HG02763 (cell line): ENCODE data around the gene SMAD7.
"Not testable (repeated sequence)": the region's sequence is repeated elsewhere in the genome, so short reads cannot be mapped to it uniquely, and the experiment has no call there.

Source experiments
- ATAC-seq: cut with Tn5 transposase; IDR thresholded peaks from one replicate; pipeline ENCODE4 v1.9.1; 2021; ENCODE audit warnings: mild to moderate bottlenecking, moderate library complexity; ENCODE audit not compliant: unreplicated experiment

Gene SMAD7

GRCh38 chr18:48885924-48886400 is 64.8 kb downstream of the SMAD7 start:
- ATAC-seq = no peak

DNA sequence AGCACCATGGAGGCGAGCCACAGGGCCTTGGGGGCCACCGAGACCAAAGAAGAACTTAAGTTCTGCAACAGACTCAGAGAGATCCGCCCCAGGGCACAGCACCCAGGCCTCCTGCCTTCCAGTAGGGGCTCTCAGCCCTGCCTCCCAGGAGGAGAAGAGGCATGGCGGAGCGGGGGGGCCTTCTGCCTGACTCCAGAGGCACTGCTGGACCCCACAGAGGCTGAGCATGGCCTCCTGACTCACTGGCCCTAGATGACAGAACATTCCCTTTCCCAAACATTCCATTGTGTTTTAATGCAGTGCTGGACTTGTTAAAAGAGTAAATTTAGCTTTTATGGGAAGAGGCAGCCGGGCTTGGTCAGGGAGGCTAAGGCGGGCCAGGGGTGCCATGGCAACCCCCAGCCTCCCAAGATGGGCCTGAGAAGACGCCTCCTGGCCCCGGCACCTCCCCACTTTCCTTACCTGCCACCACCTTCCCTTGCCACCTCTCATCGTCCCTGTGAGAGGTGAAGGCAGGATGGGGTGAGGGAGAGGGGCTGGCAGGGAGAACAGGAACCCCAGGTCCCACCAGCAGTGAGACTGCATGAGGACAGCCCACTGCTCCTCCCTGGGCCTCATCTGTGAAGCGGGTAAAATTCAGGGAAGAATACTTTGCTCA is 65.4 kb downstream of the SMAD7 start:
- ATAC-seq = no peak

GRCh38 chr18:48884771-48885170 is 66.0 kb downstream of the SMAD7 start:
- ATAC-seq = no peak

GRCh38 chr18:48884306-48884705 is 66.5 kb downstream of the SMAD7 start:
- no peak for ATAC-seq

DNA sequence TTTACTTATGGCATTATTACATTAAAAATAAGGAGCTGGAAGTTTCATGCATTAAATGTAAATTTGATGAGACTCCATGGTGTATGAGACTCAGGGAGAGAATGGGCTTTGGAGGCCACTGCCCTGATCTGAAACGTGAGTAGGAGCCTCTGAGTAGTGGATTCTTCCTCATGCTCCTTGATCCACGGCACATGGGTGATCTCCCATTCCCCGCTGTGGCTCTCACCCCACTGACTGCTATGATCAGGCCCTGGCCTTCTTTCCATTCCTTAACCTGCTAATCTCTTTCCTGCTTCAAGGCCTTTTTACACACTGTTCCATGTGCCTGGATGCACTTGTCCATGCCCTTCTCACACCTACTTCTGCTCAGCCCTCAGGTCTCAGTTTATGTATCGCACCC is 68.4 kb downstream of the SMAD7 start:
- ATAC-seq = no peak

DNA sequence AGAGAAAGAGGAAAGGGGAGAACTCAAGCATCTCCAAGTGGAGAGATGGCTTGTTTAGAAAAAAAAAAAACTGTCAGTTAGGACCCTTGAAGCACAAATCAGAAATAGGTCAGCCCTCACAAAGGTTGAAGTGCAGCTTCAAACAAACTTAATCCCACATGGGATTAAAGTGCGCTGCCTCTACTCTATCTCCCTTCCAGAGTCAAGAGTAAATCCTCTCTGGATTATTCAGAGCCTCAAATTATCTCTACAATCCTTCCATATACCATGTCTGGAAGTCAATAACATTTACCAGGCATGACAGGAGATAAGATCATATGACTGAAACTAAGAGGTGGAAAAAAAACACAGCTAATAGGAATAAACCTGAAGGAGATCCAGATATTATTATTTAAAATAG is 69.8 kb downstream of the SMAD7 start:
- no peak for ATAC-seq

DNA sequence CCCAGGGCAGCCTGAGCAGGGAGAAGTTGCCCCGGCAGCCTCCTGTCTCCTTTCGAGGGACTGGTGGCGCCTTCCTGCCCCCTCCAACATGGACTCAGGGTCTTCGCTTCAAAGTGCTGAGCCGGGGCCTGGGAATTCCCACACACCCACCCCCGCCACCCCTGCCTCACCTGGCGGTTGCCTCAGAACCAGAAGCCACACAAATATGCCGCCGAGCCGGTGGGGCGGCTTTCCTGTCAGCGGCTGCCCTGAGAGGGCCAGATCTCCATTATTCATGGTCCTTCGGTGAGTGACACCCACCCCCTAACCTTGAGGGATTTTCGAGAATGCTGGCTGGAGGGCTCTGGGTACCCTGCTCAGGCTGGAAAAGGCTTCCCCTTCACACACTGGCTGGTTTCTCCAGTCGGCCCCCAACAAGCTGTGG is 71.7 kb downstream of the SMAD7 start:
- no peak for ATAC-seq

DNA sequence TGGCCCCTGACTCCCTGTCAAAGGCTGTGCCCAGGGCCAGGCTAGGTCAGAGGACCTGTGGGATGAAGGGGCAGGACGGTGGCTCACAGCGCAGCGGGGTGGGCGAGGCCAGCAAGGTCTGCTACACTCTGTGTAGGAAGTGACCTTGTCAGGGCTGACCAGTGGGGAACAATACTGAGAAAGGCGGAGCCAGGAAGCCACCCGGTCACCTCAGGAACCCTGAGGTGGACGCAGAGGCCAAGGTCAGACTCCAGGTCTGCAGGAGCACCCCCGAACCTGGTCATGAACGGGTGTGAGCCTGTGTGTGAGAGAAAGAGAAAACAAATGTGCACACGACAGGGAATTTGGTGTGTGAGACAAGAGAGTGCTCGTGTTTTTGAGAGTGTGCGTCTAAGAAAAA is 72.3 kb downstream of the SMAD7 start:
- no peak for ATAC-seq

- no peak for ATAC-seq
Measured at GRCh38 chr18:48877941-48878340, 72.8 kb downstream of the SMAD7 start.

DNA sequence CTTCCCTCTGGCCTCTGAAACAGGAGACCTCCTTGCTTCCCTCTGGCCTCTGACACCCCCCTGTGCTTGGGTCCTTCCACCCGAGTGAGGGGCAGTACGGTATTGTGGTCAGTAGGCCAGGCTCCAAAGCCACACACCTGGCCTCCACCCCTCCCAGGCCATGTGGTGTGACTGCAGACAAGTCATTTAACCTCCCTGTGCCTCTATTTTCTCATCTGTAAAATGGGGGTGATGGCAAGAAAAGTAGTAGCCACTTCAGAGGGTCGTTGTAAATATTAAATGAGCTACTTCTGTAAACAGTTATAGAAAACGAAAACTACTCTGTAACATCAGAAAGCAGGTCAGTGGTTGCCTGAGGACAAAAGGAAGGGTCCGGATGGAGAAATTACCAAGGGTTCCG is 74.2 kb downstream of the SMAD7 start:
- ATAC-seq = no peak

DNA sequence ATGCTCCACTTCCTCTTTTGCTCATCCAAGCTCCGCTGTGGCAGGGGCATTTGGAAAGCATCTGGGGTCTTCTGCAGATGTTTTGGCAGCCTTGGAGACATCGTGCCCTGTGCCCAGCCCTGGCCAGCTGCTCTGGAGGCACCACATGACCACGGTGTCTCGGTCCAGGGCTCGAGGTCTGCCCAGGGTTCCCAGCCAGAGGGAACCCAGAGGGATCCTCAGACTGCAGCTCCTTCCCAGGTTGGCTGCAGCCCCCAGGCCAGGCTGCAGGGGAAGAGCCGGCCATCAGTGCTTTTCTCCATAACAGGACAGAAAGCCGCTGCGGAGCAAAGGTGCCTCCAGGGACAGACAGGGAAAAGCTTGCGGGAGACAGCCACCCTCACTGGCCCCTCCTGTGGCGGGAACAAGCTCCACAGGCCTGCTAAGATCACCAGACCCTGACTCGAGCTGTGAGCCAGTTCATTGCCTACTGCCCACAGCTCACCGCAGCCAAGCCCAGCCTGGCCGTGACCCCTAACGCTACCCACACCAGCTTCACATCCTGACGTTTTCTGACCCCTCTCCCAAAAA is 74.7 kb downstream of the SMAD7 start:
- no peak for ATAC-seq

DNA sequence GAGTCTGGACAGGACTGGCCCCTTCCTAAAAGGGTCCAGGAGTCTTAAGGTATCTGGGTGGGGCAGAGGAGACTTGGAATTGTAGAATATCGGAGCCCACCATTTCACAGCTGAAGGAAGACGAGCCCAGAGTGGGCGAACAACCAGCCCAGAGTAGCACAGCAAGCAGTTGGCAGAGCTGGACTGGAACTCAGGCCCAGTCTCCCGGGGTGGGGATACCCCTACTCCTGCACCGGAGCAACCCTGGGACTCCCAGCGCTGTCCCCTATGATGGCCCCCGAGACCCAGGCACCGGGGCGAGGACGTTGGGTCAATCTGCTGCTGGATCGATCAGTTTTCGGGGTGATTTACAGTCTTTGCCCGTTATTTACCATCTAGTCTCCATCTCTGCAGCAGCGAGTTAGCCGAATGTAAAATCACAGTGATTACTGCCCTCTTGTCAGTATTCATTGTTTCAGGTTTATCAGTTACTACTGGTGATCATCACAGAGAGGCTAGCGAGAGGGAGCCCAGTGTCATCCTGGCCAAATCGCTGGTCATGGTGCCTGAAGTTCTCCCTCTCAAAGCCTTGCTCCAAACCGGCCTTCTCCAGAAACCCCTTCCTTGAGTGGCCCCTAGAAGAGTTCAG is 75.3 kb downstream of the SMAD7 start:
- no peak for ATAC-seq

- no peak for ATAC-seq
Measured at GRCh38 chr18:48874701-48875162, 76.0 kb downstream of the SMAD7 start.

DNA sequence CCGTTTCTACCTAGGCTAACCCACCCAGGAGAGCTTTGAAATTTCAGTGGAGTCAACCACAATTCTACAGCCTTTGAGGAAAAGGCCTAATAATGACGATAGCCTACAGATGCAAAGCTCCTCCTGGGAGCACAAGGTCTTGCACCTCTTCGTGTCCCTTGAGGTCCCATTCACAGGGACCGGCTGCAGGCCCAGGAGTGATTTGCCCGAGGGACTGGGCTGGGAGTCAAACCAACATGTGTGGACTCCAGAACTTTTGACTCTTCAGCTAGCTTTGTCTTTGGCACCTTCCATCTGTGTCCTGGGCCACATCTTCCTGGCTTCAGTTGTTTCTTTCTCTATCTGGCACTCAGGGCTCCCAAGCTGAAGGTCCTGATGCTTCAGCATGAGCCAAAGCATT is 76.5 kb downstream of the SMAD7 start:
- no peak for ATAC-seq

DNA sequence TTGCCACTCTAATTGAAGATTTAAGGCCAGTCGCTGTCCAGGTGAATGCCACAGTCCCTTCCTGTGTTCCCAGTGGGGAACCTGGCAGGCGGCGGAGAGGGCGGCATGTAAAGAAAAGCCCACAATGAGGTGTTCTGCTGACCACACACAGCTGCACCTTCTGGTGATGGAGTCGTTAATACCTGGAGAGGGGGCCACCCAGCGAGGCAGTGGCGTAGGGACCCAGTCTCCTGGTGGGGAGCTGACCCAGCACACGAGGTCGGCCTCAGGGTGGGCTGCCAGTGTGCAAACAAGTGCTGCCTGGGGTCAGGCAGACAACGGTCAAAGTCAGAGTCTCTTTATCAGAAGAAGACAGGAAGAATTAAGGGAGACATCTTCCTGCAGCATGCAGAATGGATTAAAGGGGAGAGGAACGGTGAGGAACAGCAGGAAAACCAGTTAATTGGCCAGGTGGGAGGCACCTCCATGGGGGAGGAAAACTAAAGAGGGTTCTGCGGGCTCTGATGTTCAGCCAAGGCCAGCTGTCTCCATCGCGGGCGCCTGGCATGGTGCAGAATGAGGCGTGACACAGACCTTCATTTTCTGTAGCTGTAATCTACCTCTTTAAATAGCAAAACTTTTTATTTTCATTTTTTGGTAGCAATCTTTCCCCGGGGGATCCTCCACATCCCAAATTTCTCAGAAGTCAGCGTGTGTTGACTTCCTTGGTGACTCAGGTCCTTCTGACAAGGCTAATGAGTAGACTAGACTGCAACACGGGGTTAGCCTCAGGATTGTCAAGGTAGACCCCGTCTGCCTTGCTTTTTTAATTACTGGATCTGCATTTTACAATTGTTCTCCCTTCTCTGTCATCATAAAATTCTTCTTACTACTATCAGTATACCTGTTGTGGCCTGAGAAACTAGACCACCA is 78.3 kb downstream of the SMAD7 start:
- ATAC-seq = no peak

DNA sequence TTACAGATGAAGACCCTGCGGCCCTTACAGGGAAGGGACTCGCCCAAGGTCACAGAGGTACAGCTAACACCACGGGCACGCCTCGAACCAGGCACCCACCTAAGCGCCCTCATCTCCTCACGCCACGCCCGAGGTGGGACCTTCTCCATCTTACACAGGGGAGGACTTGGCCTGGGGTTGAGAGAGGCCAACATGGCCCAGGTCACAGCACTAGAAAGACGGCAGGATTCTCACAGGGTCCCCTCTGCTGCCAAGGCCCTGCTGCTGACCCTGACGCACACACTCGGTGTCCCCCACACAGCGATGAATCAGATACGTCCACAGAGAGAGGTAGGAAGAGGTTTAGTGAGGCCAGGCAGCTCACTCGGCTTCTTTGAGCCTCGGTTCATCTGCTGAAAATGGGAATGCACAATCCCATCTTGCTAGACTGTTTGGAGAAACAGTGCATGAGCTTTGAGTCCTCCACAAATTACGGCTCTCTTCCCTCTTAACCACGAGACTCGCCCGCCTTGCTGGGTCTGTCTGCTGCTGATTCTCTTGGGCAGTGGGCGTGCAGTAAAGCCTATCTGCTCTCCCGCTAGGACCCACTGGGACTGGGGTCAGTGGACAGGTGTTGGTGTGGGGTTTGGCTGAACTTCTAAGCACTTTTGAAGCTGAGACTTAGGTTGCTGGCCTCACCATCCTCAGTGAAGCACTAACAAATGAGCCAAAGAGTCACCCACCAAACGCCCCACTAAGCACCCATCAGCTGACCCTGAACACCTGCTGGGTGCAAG is 79.2 kb downstream of the SMAD7 start:
- no peak for ATAC-seq

GRCh38 chr18:48870926-48871325 is 79.8 kb downstream of the SMAD7 start:
- ATAC-seq = not testable (repeated sequence)
